ENCODE results near the gene NSUN4.

Gene NSUN4

DNA sequence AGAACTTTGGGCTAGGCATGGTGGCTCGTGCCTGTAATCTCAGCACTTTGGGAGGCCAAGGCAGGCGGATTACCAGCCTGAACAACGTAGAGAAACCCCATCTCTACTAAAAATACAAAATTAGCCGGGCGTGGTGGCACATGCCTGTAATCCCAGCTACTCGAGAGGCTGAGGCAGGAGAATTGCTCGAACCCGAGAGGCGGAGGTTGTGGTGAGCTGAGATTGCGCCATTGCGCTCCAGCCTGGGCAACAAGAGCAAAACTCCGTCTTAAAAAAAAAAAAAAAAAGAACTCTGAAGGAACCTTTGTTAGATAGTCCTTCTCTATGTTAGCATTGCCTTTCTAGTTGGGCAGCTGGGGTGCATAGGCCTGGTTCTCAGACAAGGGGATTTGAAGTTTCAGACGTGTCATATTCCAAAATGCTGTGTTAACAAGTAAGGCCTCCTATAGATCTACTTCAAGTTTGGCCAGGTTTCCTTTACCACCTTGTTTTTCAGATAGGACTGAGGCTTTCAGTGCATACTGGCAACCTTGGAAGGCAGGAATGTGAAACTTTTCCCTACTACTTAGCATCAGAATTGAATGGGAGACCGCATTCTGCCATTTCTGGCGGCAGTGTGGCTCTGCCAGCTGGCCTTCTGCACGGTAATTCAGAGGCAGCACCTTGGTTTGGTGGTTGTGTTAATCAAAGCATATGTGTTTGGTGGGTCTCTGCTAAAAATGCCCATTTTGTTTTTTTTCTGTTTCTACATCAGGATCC lies 31.0 kb upstream of the NSUN4 start:
- TF ChIP-seq TAF1 (IDR thresholded peaks at IDR 0.05; ENCODE audit: borderline replicate concordance, insufficient read depth, low read length) (no peak), POLR2AphosphoS5 (IDR thresholded peaks at IDR 0.05; ENCODE audit: low read depth, low read length) (no peak), SIN3A (IDR thresholded peaks at IDR 0.05; ENCODE audit: borderline replicate concordance, insufficient read depth, low read length) (no peak), FOXP2 (optimal IDR thresholded peaks at IDR 0.05; ENCODE audit: borderline replicate concordance, extremely low read depth, extremely low read length, insufficient read depth) (no peak), REST (IDR thresholded peaks at IDR 0.05; ENCODE audit: insufficient read depth in 1 of 2, low read depth in 2 of 2, low read length in 2 of 2) (no peak)

DNA sequence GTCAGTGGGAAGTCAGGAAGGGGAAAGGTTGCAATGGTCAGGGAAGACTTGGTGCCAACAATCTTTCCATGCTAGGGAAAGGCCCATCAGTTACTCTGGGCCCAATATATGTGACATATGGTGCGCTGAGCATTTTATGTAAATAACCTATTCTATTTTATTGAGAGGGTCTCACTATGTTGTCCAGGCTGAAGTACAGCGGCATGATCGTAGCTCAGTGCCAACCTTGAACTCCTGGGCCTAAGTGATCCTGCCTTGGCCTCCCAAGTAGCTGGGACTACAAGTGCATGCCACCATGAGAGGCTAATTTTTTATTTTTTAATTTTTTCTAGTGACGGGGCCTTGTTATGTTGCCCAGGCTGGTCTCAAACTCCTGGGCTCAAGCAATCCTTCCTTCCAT lies 30.3 kb upstream of the NSUN4 start:
- TF ChIP-seq POLR2AphosphoS5 (IDR thresholded peaks at IDR 0.05; ENCODE audit: low read depth, low read length) (no peak), FOXP2 (optimal IDR thresholded peaks at IDR 0.05; ENCODE audit: borderline replicate concordance, extremely low read depth, extremely low read length, insufficient read depth) (no peak), REST (IDR thresholded peaks at IDR 0.05; ENCODE audit: insufficient read depth in 1 of 2, low read depth in 2 of 2, low read length in 2 of 2) (no peak), TAF1 (IDR thresholded peaks at IDR 0.05; ENCODE audit: borderline replicate concordance, insufficient read depth, low read length) (no peak), SIN3A (IDR thresholded peaks at IDR 0.05; ENCODE audit: borderline replicate concordance, insufficient read depth, low read length) (no peak)

DNA sequence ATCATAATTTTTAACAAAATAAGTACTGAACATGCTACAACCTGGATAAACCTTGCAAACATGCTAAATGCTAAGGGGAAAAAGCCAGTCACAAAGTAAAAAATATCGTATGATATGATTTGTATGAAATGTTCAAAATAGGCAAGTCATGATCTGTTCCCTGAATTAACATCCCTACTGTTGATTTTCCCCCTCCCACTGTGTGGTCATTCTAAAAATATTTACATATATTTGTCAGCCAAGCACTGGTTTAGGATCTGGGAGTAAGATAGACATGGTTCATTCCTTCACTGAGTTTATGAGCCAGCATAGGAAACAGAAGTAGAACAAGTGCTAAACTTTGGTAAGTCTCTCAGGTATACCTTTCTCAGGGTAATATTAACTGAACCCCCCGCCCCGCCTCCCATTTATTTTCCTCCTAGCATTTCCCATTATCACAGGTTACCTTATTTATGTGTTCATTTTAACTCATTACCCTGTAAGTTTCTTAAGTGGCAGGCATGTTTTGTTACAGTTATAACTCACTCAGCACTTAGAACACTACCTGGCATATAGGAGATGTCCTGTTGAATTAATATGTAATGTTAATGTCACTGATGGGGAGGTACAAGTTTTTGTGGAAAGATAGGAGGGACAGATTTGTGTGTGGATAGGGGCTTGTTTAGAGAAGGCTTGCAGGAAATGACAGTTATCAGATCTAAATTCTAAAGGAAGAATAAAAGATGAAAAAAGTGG lies 24.8 kb upstream of the NSUN4 start:
- no peak for TF ChIP-seq TAF1 (IDR thresholded peaks at IDR 0.05; ENCODE audit: borderline replicate concordance, insufficient read depth, low read length)
- no peak for TF ChIP-seq SIN3A (IDR thresholded peaks at IDR 0.05; ENCODE audit: borderline replicate concordance, insufficient read depth, low read length)
- TF ChIP-seq FOXP2 (optimal IDR thresholded peaks at IDR 0.05; ENCODE audit: borderline replicate concordance, extremely low read depth, extremely low read length, insufficient read depth), result no peak
- TF ChIP-seq REST (IDR thresholded peaks at IDR 0.05; ENCODE audit: insufficient read depth in 1 of 2, low read depth in 2 of 2, low read length in 2 of 2), result no peak
- no peak for TF ChIP-seq POLR2AphosphoS5 (IDR thresholded peaks at IDR 0.05; ENCODE audit: low read depth, low read length)

DNA sequence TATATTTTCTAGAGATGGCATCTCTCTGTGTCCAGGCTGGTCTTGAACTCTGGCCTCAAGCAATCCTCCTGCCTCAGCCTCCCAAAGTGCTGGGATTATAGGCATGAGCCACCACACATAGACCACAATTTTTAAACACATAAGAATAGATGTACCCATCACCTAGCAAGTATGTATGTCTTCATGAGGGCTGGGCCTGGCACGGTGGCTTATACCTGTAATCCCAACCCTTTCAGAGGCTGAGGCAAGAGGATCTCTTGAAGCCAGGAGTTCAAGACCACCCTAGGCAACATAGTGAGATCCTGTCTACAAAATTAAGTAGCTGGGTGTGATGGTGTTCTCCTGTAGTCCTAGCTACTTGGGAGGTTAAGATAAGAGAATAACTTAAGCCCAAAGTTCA lies 23.3 kb upstream of the NSUN4 start:
- no peak for TF ChIP-seq FOXP2 (optimal IDR thresholded peaks at IDR 0.05; ENCODE audit: borderline replicate concordance, extremely low read depth, extremely low read length, insufficient read depth)
- peak; percentile 40; the same call in 1 of the 2 replicates for TF ChIP-seq POLR2AphosphoS5 (IDR thresholded peaks at IDR 0.05; ENCODE audit: low read depth, low read length)
- no peak for TF ChIP-seq TAF1 (IDR thresholded peaks at IDR 0.05; ENCODE audit: borderline replicate concordance, insufficient read depth, low read length)
- TF ChIP-seq SIN3A (IDR thresholded peaks at IDR 0.05; ENCODE audit: borderline replicate concordance, insufficient read depth, low read length), result no peak
- TF ChIP-seq REST (IDR thresholded peaks at IDR 0.05; ENCODE audit: insufficient read depth in 1 of 2, low read depth in 2 of 2, low read length in 2 of 2), result no peak
